H1 (cell line): ENCODE data around the gene LARP6. TPM values are rescaled to one million over a fixed set of nuclear protein-coding genes. Genes with fewer than 3 reads are reported as not detected.

ENCODE experiments used
- CTCF ChIA-PET: fragments of 300-600 bp; sonication (Branson Sonifier 250); formaldehyde crosslinking; loops from one replicate; lab custom pipeline; 2021; ENCODE audit not compliant: partially characterized antibody; lab: Charles Lee
- POLR2A ChIA-PET: fragments of 300-600 bp; sonication (Branson Sonifier 250); formaldehyde crosslinking; loops from one replicate; lab custom pipeline; 2021; ENCODE audit warnings: inconsistent platforms; ENCODE audit not compliant: partially characterized antibody; lab: Charles Lee
- DNase-seq, 2 experiments: peaks; one replicate each; pipeline versions ENCODE4 v3.0.0 to v3.0.0-alpha.2; 2010 to 2022; ENCODE audit warnings: low spot score in 2 of 2, low read depth in 1 of 2, mixed read lengths in 1 of 2
- FAIRE-seq: peaks from 2 replicates; lab custom pipeline; 2011; peaks lifted over from hg19 to GRCh38; lab: Jason Lieb, UNC
- H2AFZ ChIP-seq: 2 replicates; pipeline ENCODE4 v1.8.1; 2012; ENCODE audit warnings: low read length, inconsistent platforms
- H2AK5ac ChIP-seq: 2 replicates; pipeline ENCODE4 v1.6.1; 2013; ENCODE audit warnings: low read depth, low read length
- H2BK120ac ChIP-seq: replicated peaks from 2 replicates; pipeline ENCODE3; 2013; ENCODE audit warnings: low read depth, low read length, inconsistent platforms
- H2BK12ac ChIP-seq: 2 replicates; pipeline ENCODE4 v1.6.1; 2013; ENCODE audit warnings: low read depth, low read length
- H2BK15ac ChIP-seq: 2 replicates; pipeline ENCODE4 v1.6.1; 2013; ENCODE audit warnings: low read length
- H2BK20ac ChIP-seq: 2 replicates; pipeline ENCODE4 v1.6.1; 2013; ENCODE audit warnings: low read length
- H2BK5ac ChIP-seq: 2 replicates; pipeline ENCODE4 v1.6.1; 2013; ENCODE audit warnings: low read depth, low read length
- H3K14ac ChIP-seq: 2 replicates; pipeline ENCODE4 v1.6.1; 2013; ENCODE audit warnings: inconsistent platforms; ENCODE audit not compliant: insufficient read length
- H3K18ac ChIP-seq: 2 replicates; pipeline ENCODE4 v1.6.1; 2013; ENCODE audit warnings: low read length; ENCODE audit errors: extremely low read depth
- H3K23ac ChIP-seq: 2 replicates; pipeline ENCODE4 v1.6.1; 2013; ENCODE audit warnings: inconsistent platforms; ENCODE audit not compliant: insufficient read length
- H3K23me2 ChIP-seq: 2 replicates; pipeline ENCODE4 v1.6.1; 2013; ENCODE audit warnings: low read depth, low read length
- H3K27ac ChIP-seq: 2 replicates; pipeline ENCODE4 v1.6.1; 2011; ENCODE audit warnings: low read depth, low read length, inconsistent platforms
- H3K27me3 ChIP-seq, 4 experiments: replicated peaks in 1 of 4; 1 replicate in 1 of 4; 2 replicates in 3 of 4; pipeline versions ENCODE4 v1.6.1 to v1.8.1; 2011 to 2013; ENCODE audit warnings: low read length in 3 of 4, mild to moderate bottlenecking in 3 of 4, inconsistent platforms in 2 of 4, mixed read lengths in 2 of 4, moderate library complexity in 1 of 4; ENCODE audit not compliant: control insufficient read depth in 3 of 4, insufficient read depth in 3 of 4; ENCODE audit errors: extremely low read depth in 1 of 4
- H3K36me3 ChIP-seq, 4 experiments: 2 replicates each; pipeline versions ENCODE4 v1.6.1 to v1.8.1; 2011 to 2013; ENCODE audit warnings: mild to moderate bottlenecking in 4 of 4, low read length in 3 of 4, moderate library complexity in 2 of 4, control low read depth in 1 of 4, inconsistent platforms in 1 of 4; ENCODE audit not compliant: insufficient read depth in 4 of 4, control insufficient read depth in 2 of 4
- H3K4ac ChIP-seq: replicated peaks from 2 replicates; pipeline ENCODE3; 2013; ENCODE audit warnings: low read length, low read depth, mixed read lengths, inconsistent platforms; ENCODE audit not compliant: insufficient read length
- H3K4me1 ChIP-seq, 4 experiments: replicated peaks in 1 of 4; 1 replicate in 1 of 4; 2 replicates in 3 of 4; pipeline versions ENCODE4 v1.6.1 to v1.8.1; 2011 to 2013; ENCODE audit warnings: low read length in 3 of 4, inconsistent platforms in 2 of 4, mixed read lengths in 1 of 4; ENCODE audit not compliant: insufficient read depth in 4 of 4, control insufficient read depth in 3 of 4
- H3K4me2 ChIP-seq, 2 experiments: 2 replicates each; pipeline versions ENCODE4 v1.6.1 to v1.8.1; 2011 to 2013; ENCODE audit warnings: low read depth in 2 of 2, low read length in 2 of 2, control low read depth in 1 of 2, inconsistent platforms in 1 of 2, mild to moderate bottlenecking in 1 of 2; ENCODE audit not compliant: insufficient read depth in 1 of 2
- H3K4me3 ChIP-seq, 4 experiments: fragments of 200-600, 300-600 bp in 1 of 4; sonication (generic), shearing (Covaris generic), sonication (Bioruptor Twin) in 1 of 4; 2 replicates each; pipeline versions ENCODE4 v1.5.1 to v1.8.1; 2011 to 2016; ENCODE audit warnings: low read length in 4 of 4, low read depth in 3 of 4, control low read depth in 2 of 4, inconsistent platforms in 2 of 4, mild to moderate bottlenecking in 2 of 4, mixed read lengths in 1 of 4, moderate library complexity in 1 of 4; ENCODE audit not compliant: insufficient read depth in 2 of 4; ENCODE audit errors: extremely low read depth in 1 of 4
- H3K56ac ChIP-seq: replicated peaks from 2 replicates; pipeline ENCODE3; 2013; ENCODE audit warnings: low read depth, mild to moderate bottlenecking, mixed read lengths, low read length, inconsistent platforms; ENCODE audit not compliant: insufficient read length
- H3K79me1 ChIP-seq: 2 replicates; pipeline ENCODE4 v1.6.1; 2013; ENCODE audit warnings: low read depth, low read length, control low read depth
- H3K79me2 ChIP-seq, 2 experiments: 2 replicates each; pipeline versions ENCODE4 v1.6.1 to v1.8.1; 2012 to 2013; ENCODE audit warnings: low read length in 2 of 2, mild to moderate bottlenecking in 2 of 2, inconsistent platforms in 1 of 2; ENCODE audit not compliant: insufficient read depth in 2 of 2, control insufficient read depth in 1 of 2
- H3K9ac ChIP-seq, 4 experiments: replicated peaks in 1 of 4; 1 replicate in 1 of 4; 2 replicates in 3 of 4; pipeline versions ENCODE4 v1.6.1 to v1.8.1; 2011 to 2013; ENCODE audit warnings: low read depth in 3 of 4, low read length in 3 of 4, control low read depth in 2 of 4, mild to moderate bottlenecking in 2 of 4, moderate library complexity in 2 of 4, inconsistent platforms in 1 of 4; ENCODE audit errors: extremely low read depth in 1 of 4
- H3K9me3 ChIP-seq, 2 experiments: 2 replicates each; pipeline versions ENCODE4 v1.6.1 to v1.8.1; 2012 to 2013; ENCODE audit warnings: mild to moderate bottlenecking in 2 of 2, moderate library complexity in 2 of 2, control low read depth in 1 of 2, inconsistent platforms in 1 of 2, low read depth in 1 of 2, low read length in 1 of 2, mixed read lengths in 1 of 2; ENCODE audit not compliant: insufficient read depth in 2 of 2
- H4K20me1 ChIP-seq, 2 experiments: replicated peaks in 1 of 2; 2 replicates each; pipeline versions ENCODE3 to v1.8.1; 2011 to 2013; ENCODE audit warnings: inconsistent platforms in 2 of 2, low read length in 2 of 2, mild to moderate bottlenecking in 1 of 2; ENCODE audit not compliant: insufficient read depth in 2 of 2, control insufficient read depth in 1 of 2
- H4K5ac ChIP-seq: 2 replicates; pipeline ENCODE4 v1.6.1; 2013; ENCODE audit warnings: low read length, low read depth, mixed read lengths, inconsistent platforms; ENCODE audit not compliant: insufficient read length
- H4K8ac ChIP-seq: 2 replicates; pipeline ENCODE4 v1.8.0; 2013; ENCODE audit warnings: mild to moderate bottlenecking, moderate library complexity, low read length, inconsistent platforms; ENCODE audit not compliant: insufficient read depth; ENCODE audit errors: extremely low read depth
- H4K91ac ChIP-seq: replicated peaks from 2 replicates; pipeline ENCODE3; 2013; ENCODE audit warnings: low read length, mixed read lengths, inconsistent platforms; ENCODE audit not compliant: insufficient read length
- CEBPB ChIP-seq: IDR thresholded peaks from 2 replicates; pipeline ENCODE4 v1.6.1; 2012; ENCODE audit warnings: low read depth, low read length
- CHD2 ChIP-seq: IDR thresholded peaks from 2 replicates; pipeline ENCODE4 v1.6.1; 2012; ENCODE audit warnings: low read length, improper control_type of control experiment
- GTF2F1 ChIP-seq: IDR thresholded peaks from 2 replicates; pipeline ENCODE4 v1.6.1; 2012; ENCODE audit warnings: low read depth, low read length, improper control_type of control experiment, borderline replicate concordance
- POU5F1 ChIP-seq: IDR thresholded peaks from 2 replicates; pipeline ENCODE4 v1.6.1; 2011; ENCODE audit warnings: low read depth, mild to moderate bottlenecking, low read length, moderate library complexity
- SIX5 ChIP-seq: IDR thresholded peaks from 2 replicates; pipeline ENCODE4 v1.6.1; 2011; ENCODE audit warnings: mild to moderate bottlenecking, low read depth, low read length
- SP1 ChIP-seq: IDR thresholded peaks from 2 replicates; pipeline ENCODE4 v1.6.1; 2011; ENCODE audit warnings: low read depth, low read length
- SRF ChIP-seq: IDR thresholded peaks from 2 replicates; pipeline ENCODE4 v1.6.1; 2011; ENCODE audit warnings: mild to moderate bottlenecking, low read depth, low read length, moderate library complexity
- WGBS, 2 experiments: shearing (Covaris generic) in 1 of 2; methylation state at CpG; one replicate each; pipeline versions ENCODE4 v1.1.6 to v1.1.7; 2013 to 2015; ENCODE audit warnings: low lambda C conversion rate in 2 of 2, mixed read lengths in 2 of 2, inconsistent platforms in 1 of 2, low coverage in 1 of 2, missing lambda C conversion rate in 1 of 2; ENCODE audit not compliant: insufficient replicate concordance in 2 of 2, insufficient coverage in 1 of 2, insufficient read length in 1 of 2; ENCODE audit errors: extremely low coverage in 1 of 2, missing lambda C conversion rate in 1 of 2; 5-methylcytosine and 5-hydroxymethylcytosine counted together
- polyA plus RNA-seq, 7 experiments: library from polyadenylated mRNA; depleted of rRNA in 3 of 7; stranded (reverse) in 5 of 7; unstranded in 2 of 7; fragments of >200 nt in 5 of 7; fragments of 200-250 nt in 2 of 7; gene quantifications; 1 replicate in 5 of 7; 2 replicates in 1 of 7; 4 replicates in 1 of 7; pipeline versions ENCODE4 v1.2.1 to v1.2.3, GENCODE V29; 2011 to 2013; ENCODE audit warnings: missing spikeins in 2 of 7, mixed read lengths in 2 of 7
- total RNA-seq: library from RNA; stranded (reverse); fragmentation: NEBNext Ultra II Directional; extraction: Animal tissue kit (Norgen Biotek cat#: 25700); gene quantifications from 2 replicates; pipeline ENCODE4 v1.2.1, GENCODE V29; 2021

The LARP6 gene
- total and polyA plus RNA-seq, 2 of the 8 experiments (the other 6 are each of a cell fraction or from before 2014, with no cell fraction given), result 21.0 to 24.7 TPM

DNA sequence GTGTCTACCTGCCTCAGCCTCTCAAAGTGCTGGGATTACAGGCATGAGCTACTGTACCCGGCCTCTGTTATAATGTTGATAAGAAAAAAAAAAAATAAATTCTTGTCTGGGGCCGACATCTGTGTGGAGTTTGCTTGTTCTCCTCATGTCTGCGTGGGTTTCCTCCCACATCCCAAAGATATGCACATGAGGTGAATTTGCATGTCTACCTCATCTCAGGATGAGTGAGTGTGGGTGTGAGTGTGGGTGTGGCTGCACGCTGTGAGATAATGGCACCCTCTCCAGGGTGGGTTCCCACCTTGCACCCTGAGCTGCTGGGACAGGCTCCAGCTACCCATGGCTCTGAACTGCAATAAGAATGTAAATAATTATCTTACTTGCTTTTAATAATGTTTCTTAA, 64.7 kb downstream of the LARP6 start:
- Histone ChIP-seq H2BK120ac (no peak overlapping the region), H4K20me1 (no peaks in the 10 kb centered on the region), H4K91ac (no peak overlapping the region), H3K79me2 (no peaks in the 10 kb centered on the region), H2AFZ (no peak overlapping the region), H4K5ac (no peak overlapping the region), H3K9me3 (no peaks in the 10 kb centered on the region), H2BK12ac (no peak overlapping the region), H3K4me1 (no peaks in the 10 kb centered on the region; a peak in 1 of 7 replicates), H3K4me3 (no peak overlapping the region), H3K9ac (no peak overlapping the region), H3K36me3 (no peaks in the 10 kb centered on the region), H2BK20ac (no peak overlapping the region), H3K27ac (no peak overlapping the region), H3K14ac (no peak overlapping the region), H3K79me1 (no peaks in the 10 kb centered on the region), H4K8ac (no peak overlapping the region), H2BK15ac (no peak overlapping the region), H2AK5ac (no peak overlapping the region), H3K18ac (no peak overlapping the region), H3K23me2 (peaks cover 2% of the 10 kb centered on the region; the same call in 1 of the 2 replicates), H3K4me2 (no peak overlapping the region), H2BK5ac (no peak overlapping the region), H3K23ac (no peak overlapping the region), H3K27me3 (no peaks in the 10 kb centered on the region), H3K4ac (no peak overlapping the region), H3K56ac (no peak overlapping the region)
- 85% methylated on average over 4 of the region's 4 CpGs; no CpG with 5 or more reads in 1 of the 2 experiments for WGBS, 2 experiments
- ChIA-PET CTCF (interaction anchor here (0.5 to 1.6 kb wide), 2 partner anchors 10 to 989 kb away, joined by 3 to 4 read pairs; no protein-coding TSS in a partner anchor), POLR2A (no interaction called here)
- no peak for TF ChIP-seq CEBPB
- no peak for TF ChIP-seq SP1
- TF ChIP-seq GTF2F1, result no peak
- no peak for TF ChIP-seq SIX5
- no peak for TF ChIP-seq SRF
- no peak for TF ChIP-seq CHD2
- TF ChIP-seq POU5F1, result no peak
- no peak for DNase-seq
- FAIRE-seq, result no peak
